Measurements from ENCODE around the gene KRTAP9-1. TPM values are rescaled to one million over a fixed set of nuclear protein-coding genes. Genes with fewer than 3 reads are reported as not detected.

Gene KRTAP9-1
- total and polyA plus RNA-seq, 2 experiments from 2014 or later: not detected

DNA sequence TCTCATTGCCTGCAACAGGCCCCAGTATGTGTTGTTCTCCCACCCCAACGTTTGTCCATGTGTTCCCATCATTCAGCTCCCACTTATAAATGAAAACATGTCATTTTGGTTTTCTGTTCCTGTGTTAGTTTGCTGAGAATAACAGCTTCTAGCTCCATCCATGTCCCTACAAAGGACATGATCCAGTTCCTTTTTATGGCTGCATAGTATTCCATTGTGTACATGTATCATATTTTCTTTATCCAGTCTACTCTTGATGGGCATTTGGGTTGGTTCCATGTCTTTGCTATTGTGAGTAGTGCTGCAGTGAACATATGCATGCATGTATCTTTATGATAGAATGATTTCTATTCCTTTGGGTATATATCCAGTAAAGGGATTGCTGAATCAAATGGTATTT, 26.0 kb downstream of the KRTAP9-1 start:
- H3K79me2 ChIP-seq (replicated peaks; ENCODE audit: insufficient read depth): no peaks in the 10 kb centered on the region
- 0 out of 3 replicates have a peak, but pooled peaks cover 2% of the 10 kb centered on the region for H3K9me3 Mint-ChIP-seq
- no peaks in the 10 kb centered on the region for H3F3A ChIP-seq (replicated peaks; ENCODE audit: low read depth)
- H3K4me2 ChIP-seq: no peak overlapping the region
- H3K4me3 ChIP-seq: no peak overlapping the region
- no peak overlapping the region for H2AFZ ChIP-seq
- ATAC-seq (no peak), DNase-seq (ENCODE audit: low spot score) (no peak)
- TF ChIP-seq CREB1 (CRISPR knock-in tag; IDR thresholded peaks at IDR 0.05; ENCODE audit: low read depth) (no peak), ZNF462 (CRISPR knock-in tag; IDR thresholded peaks at IDR 0.05) (no peak), POLR2AphosphoS5 (IDR thresholded peaks at IDR 0.05; ENCODE audit: low read depth) (no peak), ZNF114 (CRISPR knock-in tag; IDR thresholded peaks at IDR 0.05) (no peak), NANOG (IDR thresholded peaks at IDR 0.05; ENCODE audit: borderline replicate concordance) (no peak), ZNF331 (CRISPR knock-in tag; IDR thresholded peaks at IDR 0.05; ENCODE audit: low read depth) (no peak), EZH2 (IDR thresholded peaks at IDR 0.05; ENCODE audit: low read depth, unreplicated experiment) (no peak), JUNB (IDR thresholded peaks at IDR 0.05; ENCODE audit: unreplicated experiment) (no peak), ETS1 (IDR thresholded peaks at IDR 0.05) (no peak), STAT1 (IDR thresholded peaks at IDR 0.05; ENCODE audit: unreplicated experiment) (no peak), EZH2phosphoT487 (IDR thresholded peaks at IDR 0.05; ENCODE audit: unreplicated experiment) (no peak)
- TF ChIP-seq, protein P1, sequence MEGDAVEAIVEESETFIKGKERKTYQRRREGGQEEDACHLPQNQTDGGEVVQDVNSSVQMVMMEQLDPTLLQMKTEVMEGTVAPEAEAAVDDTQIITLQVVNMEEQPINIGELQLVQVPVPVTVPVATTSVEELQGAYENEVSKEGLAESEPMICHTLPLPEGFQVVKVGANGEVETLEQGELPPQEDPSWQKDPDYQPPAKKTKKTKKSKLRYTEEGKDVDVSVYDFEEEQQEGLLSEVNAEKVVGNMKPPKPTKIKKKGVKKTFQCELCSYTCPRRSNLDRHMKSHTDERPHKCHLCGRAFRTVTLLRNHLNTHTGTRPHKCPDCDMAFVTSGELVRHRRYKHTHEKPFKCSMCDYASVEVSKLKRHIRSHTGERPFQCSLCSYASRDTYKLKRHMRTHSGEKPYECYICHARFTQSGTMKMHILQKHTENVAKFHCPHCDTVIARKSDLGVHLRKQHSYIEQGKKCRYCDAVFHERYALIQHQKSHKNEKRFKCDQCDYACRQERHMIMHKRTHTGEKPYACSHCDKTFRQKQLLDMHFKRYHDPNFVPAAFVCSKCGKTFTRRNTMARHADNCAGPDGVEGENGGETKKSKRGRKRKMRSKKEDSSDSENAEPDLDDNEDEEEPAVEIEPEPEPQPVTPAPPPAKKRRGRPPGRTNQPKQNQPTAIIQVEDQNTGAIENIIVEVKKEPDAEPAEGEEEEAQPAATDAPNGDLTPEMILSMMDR (conservative IDR thresholded peaks at IDR 0.05; ENCODE audit: low read depth in 2 of 2): no peak
- TF ChIP-seq, protein P2, sequence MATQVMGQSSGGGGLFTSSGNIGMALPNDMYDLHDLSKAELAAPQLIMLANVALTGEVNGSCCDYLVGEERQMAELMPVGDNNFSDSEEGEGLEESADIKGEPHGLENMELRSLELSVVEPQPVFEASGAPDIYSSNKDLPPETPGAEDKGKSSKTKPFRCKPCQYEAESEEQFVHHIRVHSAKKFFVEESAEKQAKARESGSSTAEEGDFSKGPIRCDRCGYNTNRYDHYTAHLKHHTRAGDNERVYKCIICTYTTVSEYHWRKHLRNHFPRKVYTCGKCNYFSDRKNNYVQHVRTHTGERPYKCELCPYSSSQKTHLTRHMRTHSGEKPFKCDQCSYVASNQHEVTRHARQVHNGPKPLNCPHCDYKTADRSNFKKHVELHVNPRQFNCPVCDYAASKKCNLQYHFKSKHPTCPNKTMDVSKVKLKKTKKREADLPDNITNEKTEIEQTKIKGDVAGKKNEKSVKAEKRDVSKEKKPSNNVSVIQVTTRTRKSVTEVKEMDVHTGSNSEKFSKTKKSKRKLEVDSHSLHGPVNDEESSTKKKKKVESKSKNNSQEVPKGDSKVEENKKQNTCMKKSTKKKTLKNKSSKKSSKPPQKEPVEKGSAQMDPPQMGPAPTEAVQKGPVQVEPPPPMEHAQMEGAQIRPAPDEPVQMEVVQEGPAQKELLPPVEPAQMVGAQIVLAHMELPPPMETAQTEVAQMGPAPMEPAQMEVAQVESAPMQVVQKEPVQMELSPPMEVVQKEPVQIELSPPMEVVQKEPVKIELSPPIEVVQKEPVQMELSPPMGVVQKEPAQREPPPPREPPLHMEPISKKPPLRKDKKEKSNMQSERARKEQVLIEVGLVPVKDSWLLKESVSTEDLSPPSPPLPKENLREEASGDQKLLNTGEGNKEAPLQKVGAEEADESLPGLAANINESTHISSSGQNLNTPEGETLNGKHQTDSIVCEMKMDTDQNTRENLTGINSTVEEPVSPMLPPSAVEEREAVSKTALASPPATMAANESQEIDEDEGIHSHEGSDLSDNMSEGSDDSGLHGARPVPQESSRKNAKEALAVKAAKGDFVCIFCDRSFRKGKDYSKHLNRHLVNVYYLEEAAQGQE (IDR thresholded peaks at IDR 0.05; ENCODE audit: unreplicated experiment): no peak
- 0 out of 2 replicates have a peak, but pooled peaks cover 6% of the 10 kb centered on the region for H3K9me2 ChIP-seq (ENCODE audit: insufficient read depth)
- H3K4me3 Mint-ChIP-seq: no peak overlapping the region
- peaks cover 5% of the 10 kb centered on the region for H3K27me3 Mint-ChIP-seq (ENCODE audit: insufficient read depth, low read depth, poor library complexity)
- H3K4me1 ChIP-seq (ENCODE audit: insufficient read depth): no peaks in the 10 kb centered on the region
- no peaks in the 10 kb centered on the region for H3K4me1 Mint-ChIP-seq
- no peak overlapping the region for H3K27ac ChIP-seq (ENCODE audit: low read depth)
- H4K20me1 ChIP-seq (replicated peaks; ENCODE audit: insufficient read depth): no peaks in the 10 kb centered on the region
- no peaks in the 10 kb centered on the region for H3K36me3 Mint-ChIP-seq (ENCODE audit: low read depth)
- no peak overlapping the region for H3K27ac Mint-ChIP-seq
- no peaks in the 10 kb centered on the region for H3K36me3 ChIP-seq (ENCODE audit: insufficient read depth)
- no peaks in the 10 kb centered on the region for H3K27me3 ChIP-seq (ENCODE audit: insufficient read depth)

Measured in GM23338 (cell line).